ENCODE results near the gene C5orf15. TPM values are rescaled to one million over a fixed set of nuclear protein-coding genes. Genes with fewer than 3 reads are reported as not detected.
A peak's percentile ranks its signal among the peaks of the same experiment; 100 is the strongest.

The C5orf15 gene
- total and polyA plus RNA-seq, 9 of the 15 experiments (the other 6 are each of a cell fraction or from before 2014, with no cell fraction given), result 23.3 to 50.7 (median 35.5) TPM

- peak in 1 of 2 experiments; percentile 24 for TF ChIP-seq E2F6 (IDR thresholded peaks at IDR 0.05; ENCODE audit: borderline replicate concordance in 1 of 2, extremely low read depth in 1 of 2, insufficient read depth in 1 of 2, insufficient read length in 1 of 2, low read depth in 1 of 2, low read length in 1 of 2, poor library complexity in 1 of 2, severe bottlenecking in 1 of 2)
- TF ChIP-seq SMAD2 (IDR thresholded peaks at IDR 0.05; ENCODE audit: low read depth, low read length), result no peak
- no peak for TF ChIP-seq ZNF644 (tag; IDR thresholded peaks at IDR 0.05; ENCODE audit: low read depth)
- TF ChIP-seq ARID1B (IDR thresholded peaks at IDR 0.05), result peak; percentile 61
- TF ChIP-seq ZNF77 (CRISPR knock-in tag; IDR thresholded peaks at IDR 0.05), result no peak
- TF ChIP-seq NONO (IDR thresholded peaks at IDR 0.05; ENCODE audit: low read depth in 2 of 2, low read length in 1 of 2), result no peak
- TF ChIP-seq MCM2 (IDR thresholded peaks at IDR 0.05; ENCODE audit: low read depth), result no peak
- TF ChIP-seq TGIF2 (CRISPR knock-in tag; IDR thresholded peaks at IDR 0.05), result no peak
- no peak for TF ChIP-seq CBX3 (IDR thresholded peaks at IDR 0.05; ENCODE audit: borderline replicate concordance in 1 of 2, low read length in 2 of 2)
- TF ChIP-seq PKNOX1 (IDR thresholded peaks at IDR 0.05), result no peak
- TF ChIP-seq PRDM10 (IDR thresholded peaks at IDR 0.05; ENCODE audit: partially characterized antibody), result no peak
- TF ChIP-seq NR0B1 (IDR thresholded peaks at IDR 0.05; ENCODE audit: partially characterized antibody), result no peak
- no peak for TF ChIP-seq MAFK (IDR thresholded peaks at IDR 0.05; ENCODE audit: low read length)
- TF ChIP-seq JUN (IDR thresholded peaks at IDR 0.05; ENCODE audit: borderline replicate concordance, low read depth, low read length), result no peak
- no peak for TF ChIP-seq JUN (CRISPR knock-in tag; IDR thresholded peaks at IDR 0.05; ENCODE audit: borderline replicate concordance)
- TF ChIP-seq RFX7 (CRISPR knock-in tag; IDR thresholded peaks at IDR 0.05), result no peak
- no peak for TF ChIP-seq FOXA3 (CRISPR knock-in tag; conservative IDR thresholded peaks at IDR 0.05 in 1 of 2, IDR thresholded peaks at IDR 0.05 in 1 of 2)
- TF ChIP-seq MTF1 (CRISPR knock-in tag; IDR thresholded peaks at IDR 0.05; ENCODE audit: borderline replicate concordance), result no peak
- no peak for TF ChIP-seq POU5F1 (IDR thresholded peaks at IDR 0.05; ENCODE audit: borderline replicate concordance, low read depth, low read length, partially characterized antibody)
Measured at GRCh38 chr5:133941456-133942196, 26.8 kb downstream of the C5orf15 start (continued).

Measured in K562 (cell line).